ENCODE results near the gene ANKLE2. TPM values are rescaled to one million over a fixed set of nuclear protein-coding genes. Genes with fewer than 3 reads are reported as not detected.

Gene ANKLE2
- total RNA-seq, 4 donors from 2014 or later, result 68.2 to 103 (median 82.9) TPM

GRCh38 chr12:132711080-132711843 is 50.4 kb downstream of the ANKLE2 start:
- Histone ChIP-seq H3K27me3 (no peaks in the 10 kb centered on the region), H3K9me3 (no peaks in the 10 kb centered on the region), H3K4me3 (peak overlapping the region; percentile 77 to 94 (median 88)), H3K4me1 (peaks cover 0 to 26% (median 16%) of the 10 kb centered on the region in 4 donors), H3K27ac (peak overlapping the region in 2 of 4 donors; percentile 51 to 87), H3K36me3 (peaks cover 0 to 35% (median 0%) of the 10 kb centered on the region in 3 donors)
- no peak for DNase-seq (ENCODE audit: low spot score in 2 of 2)
- TF ChIP-seq POLR2A (IDR thresholded peaks at IDR 0.05) (no peak), EP300 (IDR thresholded peaks at IDR 0.05) (no peak), CTCF (IDR thresholded peaks at IDR 0.05) (no peak)
- 12 to 17% methylated on average over 30 to 44 of the region's 59 CpGs for WGBS, 2 donors

GRCh38 chr12:132710405-132711079 is 51.1 kb downstream of the ANKLE2 start, which contains the start of gene PGAM5:
Gene PGAM5, plus strand, starts transcription at chr12:132710842. Its CDS starts 35 bp downstream, at chr12:132710877.
- TF ChIP-seq CTCF (IDR thresholded peaks at IDR 0.05), result peak in 2 of 5 experiments; percentile 11 to 36
- peak; percentile 22 to 33 for TF ChIP-seq POLR2A (IDR thresholded peaks at IDR 0.05)
- TF ChIP-seq EP300 (IDR thresholded peaks at IDR 0.05), result peak in 1 of 2 donors; percentile 77
- peak within 1 kb of the TSS; percentile 77 to 98 (median 88) for H3K4me3 ChIP-seq
- peaks cover 0 to 28% (median 0%) of the 10 kb centered on the region in 3 donors for H3K36me3 ChIP-seq
- H3K4me1 ChIP-seq, result peaks cover 0 to 26% (median 16%) of the 10 kb centered on the region in 4 donors
- 0 to 1% methylated on average over 20 to 58 of the region's 94 CpGs for WGBS, 2 donors
- peak; percentile 25 to 45 for DNase-seq (ENCODE audit: low spot score in 2 of 2)
- no peaks in the 10 kb centered on the region for H3K27me3 ChIP-seq
- H3K9me3 ChIP-seq, result no peaks in the 10 kb centered on the region
- H3K27ac ChIP-seq, result peak within 1 kb of the TSS; percentile 44 to 88 (median 86)

GRCh38 chr12:132710043-132710404 is 51.6 kb downstream of the ANKLE2 start:
- H3K4me1 ChIP-seq, result peaks cover 0 to 26% (median 16%) of the 10 kb centered on the region in 4 donors
- no peaks in the 10 kb centered on the region for H3K27me3 ChIP-seq
- no peaks in the 10 kb centered on the region for H3K9me3 ChIP-seq
- no peak for DNase-seq (ENCODE audit: low spot score in 2 of 2)
- no peak for TF ChIP-seq CTCF (IDR thresholded peaks at IDR 0.05)
- TF ChIP-seq POLR2A (IDR thresholded peaks at IDR 0.05), result no peak
- no peak for TF ChIP-seq EP300 (IDR thresholded peaks at IDR 0.05)
- peak overlapping the region; percentile 77 to 98 (median 88) for H3K4me3 ChIP-seq
- H3K27ac ChIP-seq, result peak overlapping the region; percentile 44 to 88 (median 86)
- peaks cover 0 to 24% (median 0%) of the 10 kb centered on the region in 3 donors for H3K36me3 ChIP-seq
- WGBS, 2 donors, result 1 to 2% methylated on average over 25 to 26 of the region's 26 CpGs

- no peak for TF ChIP-seq POLR2A (IDR thresholded peaks at IDR 0.05)
- no peak for TF ChIP-seq CTCF (IDR thresholded peaks at IDR 0.05)
- no peak for TF ChIP-seq EP300 (IDR thresholded peaks at IDR 0.05)
- Histone ChIP-seq H3K9me3 (no peaks in the 10 kb centered on the region), H3K4me1 (peaks cover 0 to 26% (median 16%) of the 10 kb centered on the region in 4 donors), H3K27me3 (no peaks in the 10 kb centered on the region), H3K36me3 (peaks cover 0 to 35% (median 0%) of the 10 kb centered on the region in 3 donors), H3K4me3 (no peak overlapping the region), H3K27ac (no peak overlapping the region)
- WGBS, 2 donors, result 86 to 88% methylated on average over 2 of the region's 2 CpGs
- no peak for DNase-seq (ENCODE audit: low spot score in 2 of 2)
Observed at GRCh38 chr12:132708150-132708549, 53.5 kb downstream of the ANKLE2 start.
